Central memory CD8-positive, alpha-beta T cell (primary cell): Measurements from ENCODE around the gene SON.
A peak's percentile ranks its signal among the peaks of the same experiment; 100 is the strongest.
"Not testable (repeated sequence)": the region's sequence is repeated elsewhere in the genome, so short reads cannot be mapped to it uniquely, and the experiment has no call there.

Source experiments
- ATAC-seq: fragments of 150-1000 bp; cut with Tn5 transposase; replicated peaks from 2 replicates; pipeline ENCODE4 v1.10.0; 2022; ENCODE audit warnings: mild to moderate bottlenecking, moderate FRiP score, moderate number of reproducible peaks; ENCODE audit not compliant: poor library complexity, severe bottlenecking; ENCODE audit errors: extremely low read depth
- DNase-seq, 2 donors: peaks; one replicate each; pipeline ENCODE4 v3.0.0; 2021; ENCODE audit warnings: low spot score in 2 of 2
- H3K27ac Mint-ChIP-seq: one replicate; pipeline ENCODE4 v1.8.0; 2022; ENCODE audit warnings: low read depth, mild to moderate bottlenecking, moderate library complexity, mixed read lengths
- H3K27me3 Mint-ChIP-seq: one replicate; pipeline ENCODE4 v1.8.0; 2022; ENCODE audit warnings: mixed read lengths
- H3K36me3 Mint-ChIP-seq: one replicate; pipeline ENCODE4 v1.8.0; 2022; ENCODE audit warnings: mild to moderate bottlenecking, moderate library complexity, mixed read lengths; ENCODE audit not compliant: insufficient read depth
- H3K4me1 Mint-ChIP-seq: one replicate; pipeline ENCODE4 v1.8.0; 2022; ENCODE audit warnings: mixed read lengths
- H3K4me3 Mint-ChIP-seq: one replicate; pipeline ENCODE4 v1.8.0; 2022; ENCODE audit warnings: mild to moderate bottlenecking, moderate library complexity, mixed read lengths
- H3K9me3 Mint-ChIP-seq: one replicate; pipeline ENCODE4 v1.8.0; 2022; ENCODE audit warnings: mixed read lengths

Gene SON

DNA sequence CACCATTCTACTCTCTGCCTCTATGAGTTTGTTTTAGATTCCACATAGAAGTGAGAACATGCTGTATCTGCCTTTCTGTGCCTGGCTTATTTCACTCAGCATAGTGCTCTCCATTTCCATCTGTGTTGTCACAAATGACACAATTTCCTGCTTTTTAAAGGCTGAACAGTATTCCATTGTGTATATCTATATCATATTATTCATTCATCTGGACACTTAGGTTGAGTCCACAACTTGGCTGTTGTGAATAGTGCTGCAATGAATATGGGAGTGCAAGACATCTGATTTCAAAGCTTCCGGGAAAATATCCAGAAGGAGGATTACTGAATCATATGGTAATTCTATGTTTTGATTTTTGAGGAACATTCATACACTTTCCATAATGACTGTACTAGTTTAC lies 65.7 kb downstream of the SON start:
- no peak for ATAC-seq
- Mint-ChIP-seq H3K27ac (no peak overlapping the region), H3K36me3 (peaks cover 33% of the 10 kb centered on the region)

DNA sequence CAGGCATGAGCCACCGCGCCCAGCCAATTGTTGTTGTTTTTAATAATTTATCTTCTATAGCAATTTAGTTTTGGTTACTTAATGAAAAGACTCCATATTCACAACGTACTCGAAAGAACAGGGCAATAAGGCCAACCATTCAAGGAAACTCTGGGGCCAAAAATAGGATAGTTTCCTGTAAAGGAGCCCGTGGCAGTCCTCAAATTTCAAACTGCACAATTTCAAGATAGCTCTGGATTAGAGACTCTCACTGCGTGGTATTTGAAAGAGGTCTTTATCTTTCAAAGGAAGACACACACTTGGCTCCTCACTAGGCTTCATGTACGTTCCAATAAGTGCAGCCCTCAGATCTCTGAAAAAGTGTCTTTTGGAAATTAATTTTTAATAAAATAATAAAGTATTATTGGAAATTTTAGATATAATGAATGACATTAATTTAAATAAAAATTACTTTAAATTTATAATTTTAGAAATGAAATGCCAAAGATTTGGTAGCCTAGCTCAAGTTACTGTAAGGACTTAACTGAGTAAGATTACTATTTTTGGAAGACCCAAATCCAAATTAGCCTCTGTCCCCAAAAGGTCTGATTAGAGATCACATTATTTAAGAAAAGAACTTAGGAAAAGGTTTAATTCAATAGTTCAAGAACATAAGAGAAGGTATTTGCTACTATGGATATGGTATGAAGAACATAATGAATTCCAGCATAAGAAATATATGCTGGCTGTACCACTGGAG lies 68.3 kb downstream of the SON start:
- no peak for DNase-seq
- Mint-ChIP-seq H3K4me3 (no peak overlapping the region), H3K4me1 (no peaks in the 10 kb centered on the region), H3K27me3 (no peaks in the 10 kb centered on the region), H3K36me3 (peaks cover 36% of the 10 kb centered on the region), H3K27ac (peak overlapping the region; percentile 61), H3K9me3 (no peaks in the 10 kb centered on the region)
- no peak for ATAC-seq

More for the DNA sequence above, 65.7 kb downstream of the SON start:
- no peaks in the 10 kb centered on the region for H3K27me3 Mint-ChIP-seq
- no peak for DNase-seq
- H3K4me1 Mint-ChIP-seq: no peaks in the 10 kb centered on the region
- H3K9me3 Mint-ChIP-seq: no peaks in the 10 kb centered on the region
- H3K4me3 Mint-ChIP-seq: no peak overlapping the region

DNA sequence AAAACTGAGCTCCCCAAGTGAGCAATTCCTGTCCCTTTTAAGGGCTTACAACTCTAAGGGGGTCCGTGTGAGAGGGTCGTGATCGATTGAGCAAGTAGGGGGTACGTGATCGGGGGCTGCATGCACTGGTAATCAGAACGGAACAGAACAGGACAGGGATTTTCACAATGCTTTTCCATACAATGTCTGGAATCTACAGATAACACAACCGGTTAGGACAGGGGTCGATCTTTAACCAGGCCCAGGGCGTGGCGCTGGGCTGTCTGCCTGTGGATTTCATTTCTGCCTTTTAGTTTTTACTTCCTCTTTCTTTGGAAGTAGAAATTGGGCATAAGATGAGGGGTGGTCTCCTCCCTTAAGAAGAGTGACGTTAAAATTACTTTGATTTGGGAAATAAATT lies 74.7 kb downstream of the SON start:
- H3K4me3 Mint-ChIP-seq, ATAC-seq, H3K27me3 Mint-ChIP-seq, H3K27ac Mint-ChIP-seq, H3K4me1 Mint-ChIP-seq, DNase-seq, H3K9me3 Mint-ChIP-seq: not testable (repeated sequence)
- peaks cover 34% of the 10 kb centered on the region for H3K36me3 Mint-ChIP-seq

DNA sequence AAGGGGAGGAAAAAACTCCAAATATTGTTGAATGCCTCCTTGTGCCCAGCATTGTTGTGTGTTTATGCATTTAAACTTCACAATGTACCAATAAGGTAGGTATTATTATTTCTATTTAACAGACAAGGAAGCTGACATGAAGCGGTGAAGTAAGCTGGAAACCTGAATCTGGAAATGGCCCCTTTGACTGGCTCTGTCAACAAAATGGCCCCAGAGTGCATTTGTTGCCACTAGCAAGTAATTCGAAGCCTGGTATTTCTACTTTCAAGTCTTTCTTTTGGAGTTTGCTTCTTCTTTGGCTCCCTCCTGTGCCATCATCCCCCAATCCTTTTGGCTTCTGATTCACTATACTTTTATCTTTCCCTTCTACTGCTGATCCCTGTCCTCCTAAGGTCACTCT lies 75.6 kb downstream of the SON start:
- Mint-ChIP-seq H3K9me3 (no peaks in the 10 kb centered on the region), H3K27ac (no peak overlapping the region), H3K27me3 (no peaks in the 10 kb centered on the region), H3K4me1 (no peaks in the 10 kb centered on the region), H3K36me3 (peaks cover 31% of the 10 kb centered on the region), H3K4me3 (no peak overlapping the region)
- DNase-seq: no peak
- no peak for ATAC-seq

DNA sequence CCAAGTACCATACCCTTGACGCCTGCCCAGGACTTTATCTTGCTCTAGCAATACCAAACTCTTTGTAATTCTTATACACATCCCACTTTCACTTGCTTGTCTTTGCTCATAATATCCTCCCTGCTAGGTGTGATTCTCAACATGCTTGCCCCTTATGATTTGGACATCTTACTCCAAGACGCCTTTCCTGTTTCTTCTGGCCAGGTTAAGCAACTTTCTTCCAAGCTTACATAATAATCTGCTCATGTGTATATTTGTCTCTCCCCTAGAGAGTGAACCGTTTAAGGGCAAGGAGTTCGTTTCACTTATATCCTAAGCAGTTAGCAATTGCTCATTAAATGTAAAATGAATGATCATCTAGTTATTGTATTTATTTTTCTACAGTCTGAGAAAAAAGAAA lies 76.9 kb downstream of the SON start:
- Mint-ChIP-seq H3K4me1 (no peaks in the 10 kb centered on the region), H3K9me3 (no peaks in the 10 kb centered on the region), H3K27ac (no peak overlapping the region), H3K4me3 (no peak overlapping the region), H3K36me3 (peaks cover 27% of the 10 kb centered on the region), H3K27me3 (no peaks in the 10 kb centered on the region)
- no peak for ATAC-seq
- no peak for DNase-seq

DNA sequence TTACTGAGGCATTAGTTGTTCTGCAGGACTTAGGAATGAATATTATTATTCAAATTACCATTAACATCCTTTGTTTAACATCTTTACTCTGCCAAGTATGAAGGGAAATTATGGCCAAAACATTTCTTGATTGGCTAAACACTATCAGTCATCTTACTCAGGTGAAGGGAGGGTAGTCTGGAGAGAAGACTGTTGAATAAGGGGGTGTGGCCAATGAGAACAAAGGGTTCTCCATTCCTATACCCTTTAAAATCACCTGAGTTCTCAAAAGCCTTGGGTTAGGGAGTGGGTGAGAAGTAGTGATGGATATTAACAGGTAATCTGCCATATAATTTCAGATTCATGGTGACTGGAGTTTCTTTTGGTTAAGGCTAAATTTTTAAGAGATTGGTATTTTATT lies 79.4 kb downstream of the SON start:
- Mint-ChIP-seq H3K4me1 (no peaks in the 10 kb centered on the region), H3K4me3 (no peak overlapping the region), H3K27me3 (no peaks in the 10 kb centered on the region), H3K36me3 (peaks cover 26% of the 10 kb centered on the region), H3K27ac (no peak overlapping the region), H3K9me3 (no peaks in the 10 kb centered on the region)
- ATAC-seq: no peak
- DNase-seq: no peak

DNA sequence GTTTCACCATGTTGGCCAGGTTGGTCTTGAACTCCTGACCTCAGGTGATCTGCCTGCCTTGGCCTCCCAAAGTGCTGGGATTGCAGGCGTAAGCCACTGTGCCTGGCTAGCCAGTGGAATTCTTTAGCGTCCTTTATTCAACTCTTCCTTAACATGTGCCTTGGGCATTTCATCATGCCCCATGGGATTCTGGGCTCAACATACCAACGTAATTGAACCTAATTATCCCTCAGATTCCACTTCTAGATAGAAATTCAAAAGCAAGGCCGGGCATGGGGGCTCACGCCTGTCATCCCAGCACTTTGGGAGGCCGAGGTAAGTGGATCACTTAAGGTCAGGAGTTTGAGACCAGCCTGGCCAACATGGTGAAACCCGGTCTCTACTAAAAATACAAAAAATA lies 83.3 kb downstream of the SON start:
- not testable (repeated sequence) for H3K9me3 Mint-ChIP-seq, H3K4me3 Mint-ChIP-seq, H3K4me1 Mint-ChIP-seq, H3K27ac Mint-ChIP-seq, H3K27me3 Mint-ChIP-seq, DNase-seq, ATAC-seq
- peaks cover 32% of the 10 kb centered on the region for H3K36me3 Mint-ChIP-seq
